GM04503 (cell line): ENCODE results near the gene PHLDA1.
"Not testable (repeated sequence)": the region's sequence is repeated elsewhere in the genome, so short reads cannot be mapped to it uniquely, and the experiment has no call there.

Source experiments
- DNase-seq: peaks from one replicate; pipeline ENCODE4 v3.0.0-alpha.2; 2012; ENCODE audit warnings: low read depth

PHLDA1 gene

GRCh38 chr12:76018672-76019071 lies 12.9 kb downstream of the PHLDA1 start:
- no peak for DNase-seq

- no peak for DNase-seq
Measured at GRCh38 chr12:76018111-76018510, 13.5 kb downstream of the PHLDA1 start.

GRCh38 chr12:76014007-76014406 lies 17.6 kb downstream of the PHLDA1 start:
- no peak for DNase-seq

- DNase-seq, result no peak
Measured at GRCh38 chr12:76013603-76014002, 18.0 kb downstream of the PHLDA1 start.

GRCh38 chr12:76012644-76013043 lies 18.9 kb downstream of the PHLDA1 start:
- DNase-seq, result no peak

- DNase-seq, result peak; percentile 32
Measured at GRCh38 chr12:76010732-76011458, 20.7 kb downstream of the PHLDA1 start.

GRCh38 chr12:76008428-76008827 lies 23.1 kb downstream of the PHLDA1 start:
- DNase-seq, result no peak

- no peak for DNase-seq
Measured at GRCh38 chr12:76007640-76008039, 23.9 kb downstream of the PHLDA1 start.

- DNase-seq, result no peak
Measured at GRCh38 chr12:76006028-76006925, 25.3 kb downstream of the PHLDA1 start.

GRCh38 chr12:76003355-76003638 lies 28.3 kb downstream of the PHLDA1 start:
- no peak for DNase-seq

- DNase-seq, result no peak
Measured at GRCh38 chr12:76002598-76003354, 28.8 kb downstream of the PHLDA1 start.

GRCh38 chr12:75998292-75999063 lies 33.1 kb downstream of the PHLDA1 start:
- no peak for DNase-seq

GRCh38 chr12:75997658-75998057 lies 33.9 kb downstream of the PHLDA1 start:
- DNase-seq, result no peak

- no peak for DNase-seq
Measured at GRCh38 chr12:75996861-75997447, 34.6 kb downstream of the PHLDA1 start.

GRCh38 chr12:75995691-75996090 lies 35.9 kb downstream of the PHLDA1 start:
- no peak for DNase-seq

- DNase-seq, result no peak
Measured at GRCh38 chr12:75994069-75994740, 37.4 kb downstream of the PHLDA1 start.

GRCh38 chr12:75991753-75992152 lies 39.8 kb downstream of the PHLDA1 start:
- DNase-seq, result no peak

GRCh38 chr12:75990189-75990912 lies 41.2 kb downstream of the PHLDA1 start:
- DNase-seq, result no peak

- DNase-seq, result not testable (repeated sequence)
Measured at GRCh38 chr12:75987709-75988108, 43.9 kb downstream of the PHLDA1 start.

GRCh38 chr12:75986001-75986746 lies 45.4 kb downstream of the PHLDA1 start:
- DNase-seq, result no peak
